Osteoblast (primary cell): Measurements from ENCODE around the gene UQCC3. TPM values are rescaled to one million over a fixed set of nuclear protein-coding genes. Genes with fewer than 3 reads are reported as not detected.

Source experiments
- DNase-seq: peaks from one replicate; pipeline ENCODE4 v3.0.0; 2011; ENCODE audit warnings: low spot score, mixed read lengths; ENCODE audit not compliant: insufficient read length; ENCODE audit errors: missing footprints
- H2AFZ ChIP-seq: 2 replicates; pipeline ENCODE4 v1.6.0; 2011; ENCODE audit warnings: mild to moderate bottlenecking, low read length
- H3K27ac ChIP-seq: 2 replicates; pipeline ENCODE4 v1.5.1; 2011; ENCODE audit warnings: mild to moderate bottlenecking, low read depth, low read length, moderate library complexity
- H3K27me3 ChIP-seq: 2 replicates; pipeline ENCODE4 v1.6.0; 2012; ENCODE audit warnings: mild to moderate bottlenecking, control low read depth, inconsistent platforms, low read length, moderate library complexity; ENCODE audit not compliant: insufficient read depth
- H3K36me3 ChIP-seq: 2 replicates; pipeline ENCODE4 v1.5.1; 2011; ENCODE audit warnings: mild to moderate bottlenecking, low read length, control low read depth, moderate library complexity; ENCODE audit not compliant: insufficient read depth
- H3K4me1 ChIP-seq: 2 replicates; pipeline ENCODE4 v1.5.1; 2011; ENCODE audit warnings: mild to moderate bottlenecking, low read length, control low read depth, moderate library complexity; ENCODE audit not compliant: insufficient read depth
- H3K4me2 ChIP-seq: 2 replicates; pipeline ENCODE4 v1.6.0; 2011; ENCODE audit warnings: mild to moderate bottlenecking, low read length; ENCODE audit not compliant: insufficient read depth
- H3K4me3 ChIP-seq: fragments of 200-600 bp; sonication (generic); 3 replicates; pipeline ENCODE4 v1.5.1; 2012; ENCODE audit warnings: mild to moderate bottlenecking, low read length, inconsistent platforms; ENCODE audit not compliant: insufficient read depth
- H3K79me2 ChIP-seq: 2 replicates; pipeline ENCODE4 v1.6.0; 2012; ENCODE audit warnings: mild to moderate bottlenecking, low read length, control low read depth, inconsistent platforms; ENCODE audit not compliant: insufficient read depth
- H3K9me3 ChIP-seq: 2 replicates; pipeline ENCODE4 v1.5.1; 2011; ENCODE audit warnings: low read depth, low read length, control low read depth
- H4K20me1 ChIP-seq: 2 replicates; pipeline ENCODE4 v1.6.0; 2012; ENCODE audit warnings: mild to moderate bottlenecking, low read length, control low read depth; ENCODE audit not compliant: insufficient read depth
- total RNA-seq: library from RNA; depleted of rRNA; stranded (reverse); fragments of >200 nt; gene quantifications from 2 replicates; pipeline ENCODE4 v1.2.3, GENCODE V29; 2012
- TF ChIP-seq, protein P1 (sequence below): IDR thresholded peaks from 2 replicates; pipeline ENCODE4 v1.5.1; 2011; ENCODE audit warnings: mild to moderate bottlenecking, low read depth, low read length, moderate library complexity; ENCODE audit errors: extremely low read depth

The UQCC3 gene
- total RNA-seq, 1 donor: 5.8 TPM

GRCh38 chr11:62712276-62712812, 40.9 kb downstream of the UQCC3 start:
- TF ChIP-seq, protein P1, sequence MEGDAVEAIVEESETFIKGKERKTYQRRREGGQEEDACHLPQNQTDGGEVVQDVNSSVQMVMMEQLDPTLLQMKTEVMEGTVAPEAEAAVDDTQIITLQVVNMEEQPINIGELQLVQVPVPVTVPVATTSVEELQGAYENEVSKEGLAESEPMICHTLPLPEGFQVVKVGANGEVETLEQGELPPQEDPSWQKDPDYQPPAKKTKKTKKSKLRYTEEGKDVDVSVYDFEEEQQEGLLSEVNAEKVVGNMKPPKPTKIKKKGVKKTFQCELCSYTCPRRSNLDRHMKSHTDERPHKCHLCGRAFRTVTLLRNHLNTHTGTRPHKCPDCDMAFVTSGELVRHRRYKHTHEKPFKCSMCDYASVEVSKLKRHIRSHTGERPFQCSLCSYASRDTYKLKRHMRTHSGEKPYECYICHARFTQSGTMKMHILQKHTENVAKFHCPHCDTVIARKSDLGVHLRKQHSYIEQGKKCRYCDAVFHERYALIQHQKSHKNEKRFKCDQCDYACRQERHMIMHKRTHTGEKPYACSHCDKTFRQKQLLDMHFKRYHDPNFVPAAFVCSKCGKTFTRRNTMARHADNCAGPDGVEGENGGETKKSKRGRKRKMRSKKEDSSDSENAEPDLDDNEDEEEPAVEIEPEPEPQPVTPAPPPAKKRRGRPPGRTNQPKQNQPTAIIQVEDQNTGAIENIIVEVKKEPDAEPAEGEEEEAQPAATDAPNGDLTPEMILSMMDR: no peak
- Histone ChIP-seq H3K9me3 (no peaks in the 10 kb centered on the region), H3K4me3 (no peak overlapping the region), H4K20me1 (no peaks in the 10 kb centered on the region), H3K36me3 (peaks cover 66% of the 10 kb centered on the region), H2AFZ (no peak overlapping the region), H3K27ac (no peak overlapping the region), H3K27me3 (no peaks in the 10 kb centered on the region), H3K79me2 (peaks cover 33% of the 10 kb centered on the region), H3K4me1 (peaks cover 16% of the 10 kb centered on the region), H3K4me2 (no peak overlapping the region)
- no peak for DNase-seq

GRCh38 chr11:62712861-62713260, 41.4 kb downstream of the UQCC3 start:
- peaks cover 71% of the 10 kb centered on the region for H3K36me3 ChIP-seq
- no peak overlapping the region for H3K27ac ChIP-seq
- TF ChIP-seq, protein P1: no peak

DNA sequence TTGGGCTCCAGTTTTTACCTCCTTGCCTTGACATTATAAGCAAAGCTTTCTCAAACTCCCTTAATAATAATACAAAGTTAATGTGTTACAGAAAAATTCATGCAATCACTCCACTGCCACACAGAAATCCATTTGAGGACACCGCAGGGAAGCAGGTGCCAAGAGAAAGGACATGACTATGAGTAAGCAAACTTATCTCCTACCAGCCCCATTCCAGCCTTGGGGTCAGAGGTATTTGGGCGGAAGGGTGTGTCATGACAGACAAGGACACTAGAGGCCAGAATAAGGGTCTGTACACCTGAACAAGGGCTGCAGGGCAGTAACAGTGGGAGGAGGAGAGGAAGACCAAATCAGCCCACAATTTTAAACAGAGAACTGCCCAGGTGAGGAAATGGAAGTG, 41.9 kb downstream of the UQCC3 start:
- H4K20me1 ChIP-seq: no peaks in the 10 kb centered on the region
- no peak overlapping the region for H3K27ac ChIP-seq
- no peak for DNase-seq
- H3K9me3 ChIP-seq: no peaks in the 10 kb centered on the region
- H3K4me1 ChIP-seq: peaks cover 16% of the 10 kb centered on the region
- H2AFZ ChIP-seq: no peak overlapping the region
- TF ChIP-seq, protein P1: no peak
- H3K4me3 ChIP-seq: no peak overlapping the region
- H3K27me3 ChIP-seq: no peaks in the 10 kb centered on the region
- H3K79me2 ChIP-seq: peaks cover 43% of the 10 kb centered on the region
- H3K4me2 ChIP-seq: no peak overlapping the region
- peaks cover 76% of the 10 kb centered on the region for H3K36me3 ChIP-seq

More at GRCh38 chr11:62712861-62713260, 41.4 kb downstream of the UQCC3 start:
- DNase-seq: no peak
- H3K27me3 ChIP-seq: no peaks in the 10 kb centered on the region
- peaks cover 16% of the 10 kb centered on the region for H3K4me1 ChIP-seq
- H3K9me3 ChIP-seq: no peaks in the 10 kb centered on the region
- no peak overlapping the region for H3K4me2 ChIP-seq
- no peak overlapping the region for H2AFZ ChIP-seq
- H4K20me1 ChIP-seq: no peaks in the 10 kb centered on the region
- H3K4me3 ChIP-seq: no peak overlapping the region
- peaks cover 38% of the 10 kb centered on the region for H3K79me2 ChIP-seq

DNA sequence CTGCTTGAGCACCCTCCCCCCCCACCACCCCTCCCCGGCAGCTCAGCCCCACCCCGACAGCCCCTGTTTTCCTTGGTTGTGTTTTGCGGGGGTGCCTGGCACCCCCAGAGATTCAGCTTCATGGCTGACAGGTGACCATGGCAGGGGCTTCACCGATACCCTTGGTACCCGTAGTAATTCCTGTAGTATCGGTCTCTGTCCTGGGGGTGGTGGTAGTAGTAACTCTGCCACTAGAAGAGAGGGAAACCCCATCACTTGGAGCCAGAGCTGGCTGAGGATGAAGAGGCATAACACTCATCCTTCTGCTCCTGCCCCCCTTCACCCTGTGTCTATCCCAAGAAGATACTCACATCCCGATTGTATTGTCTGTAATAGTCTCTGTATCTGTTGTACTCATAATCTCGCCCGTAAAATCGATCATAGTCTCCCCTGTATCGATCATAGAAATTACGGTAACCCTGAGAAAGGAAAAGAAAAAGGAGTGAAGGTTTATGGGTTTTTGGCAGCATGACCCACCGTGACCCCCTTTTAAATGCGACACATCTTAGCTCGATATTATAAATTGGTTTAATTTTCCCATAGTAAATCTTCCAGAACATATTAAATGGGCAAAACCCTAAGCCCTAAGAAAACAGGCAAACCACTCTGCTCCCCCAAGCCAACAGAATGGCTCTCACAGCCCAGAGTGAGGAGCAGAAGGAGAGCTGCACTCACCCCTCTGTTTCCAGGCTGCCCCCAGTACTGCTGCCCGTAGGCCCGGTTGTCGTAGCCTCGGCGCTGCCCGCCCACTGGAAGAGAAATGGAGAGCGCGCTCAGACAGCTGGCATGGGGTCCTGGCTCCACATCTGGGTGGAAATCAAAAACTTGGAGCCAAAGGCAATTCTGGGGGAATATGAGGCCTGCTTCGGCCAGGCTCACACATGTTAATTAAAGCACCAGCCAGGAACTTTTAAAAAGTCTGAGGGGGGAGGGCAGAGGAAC, 44.0 kb downstream of the UQCC3 start:
- peaks cover 90% of the 10 kb centered on the region for H3K36me3 ChIP-seq
- no peak overlapping the region for H3K4me2 ChIP-seq
- TF ChIP-seq, protein P1: no peak
- no peak for DNase-seq
- H4K20me1 ChIP-seq: no peaks in the 10 kb centered on the region
- peaks cover 62% of the 10 kb centered on the region for H3K79me2 ChIP-seq
- no peak overlapping the region for H3K27ac ChIP-seq
- no peaks in the 10 kb centered on the region for H3K9me3 ChIP-seq
- H3K27me3 ChIP-seq: no peaks in the 10 kb centered on the region
- peaks cover 4% of the 10 kb centered on the region for H3K4me1 ChIP-seq
- H2AFZ ChIP-seq: no peak overlapping the region
- H3K4me3 ChIP-seq: no peak overlapping the region
